HG03354 (cell line): ENCODE data around the gene DENND2C.
"Not testable (repeated sequence)": the region's sequence is repeated elsewhere in the genome, so short reads cannot be mapped to it uniquely, and the experiment has no call there.

Experiments
- ATAC-seq: cut with Tn5 transposase; IDR thresholded peaks from one replicate; pipeline ENCODE4 v1.9.1; 2021; ENCODE audit warnings: mild to moderate bottlenecking; ENCODE audit not compliant: unreplicated experiment, poor library complexity, severe bottlenecking

DENND2C gene

DNA sequence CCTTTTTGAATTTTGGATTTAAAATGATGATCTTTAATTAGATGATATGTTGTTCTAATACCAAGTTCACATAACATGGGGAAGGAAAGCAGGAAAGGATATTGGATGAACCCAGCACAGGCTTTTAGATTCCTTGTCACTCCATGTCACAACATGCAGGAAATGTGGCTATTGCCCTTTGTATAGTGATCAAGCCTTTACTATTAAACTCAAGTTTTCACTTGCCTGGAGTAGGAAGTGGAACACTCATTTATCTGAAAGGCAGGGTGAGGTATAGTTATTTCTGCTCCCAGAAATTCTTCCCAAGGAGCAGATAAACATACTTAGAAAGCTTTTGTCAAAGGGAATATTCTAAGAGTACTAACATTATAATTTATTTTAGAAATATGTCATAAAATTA lies 51.2 kb downstream of the DENND2C start:
- no peak for ATAC-seq

GRCh38 chr1:114610546-114611245 lies 59.2 kb downstream of the DENND2C start:
- no peak for ATAC-seq

DNA sequence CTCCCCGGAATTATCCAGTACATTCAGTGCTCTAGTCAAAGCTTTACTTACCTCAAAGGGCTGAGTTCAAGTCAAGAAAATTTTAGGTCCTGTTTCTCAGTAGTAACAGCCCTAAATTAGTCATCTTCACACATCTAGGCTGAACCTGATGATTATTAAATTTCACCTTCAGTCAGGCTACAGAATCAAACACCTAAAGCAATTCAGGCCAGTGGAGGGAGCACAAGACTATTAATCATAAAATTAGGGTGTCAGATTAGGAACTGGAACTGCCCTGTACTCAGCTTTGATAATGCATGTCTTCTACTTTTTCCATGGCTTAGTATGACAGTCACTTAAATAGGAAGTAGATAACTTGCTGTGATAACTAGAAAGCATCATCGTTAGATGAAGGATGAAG lies 60.0 kb downstream of the DENND2C start:
- no peak for ATAC-seq

- ATAC-seq = no peak
These were observed 60.8 kb downstream of the DENND2C start for GRCh38 chr1:114609026-114609425.

DNA sequence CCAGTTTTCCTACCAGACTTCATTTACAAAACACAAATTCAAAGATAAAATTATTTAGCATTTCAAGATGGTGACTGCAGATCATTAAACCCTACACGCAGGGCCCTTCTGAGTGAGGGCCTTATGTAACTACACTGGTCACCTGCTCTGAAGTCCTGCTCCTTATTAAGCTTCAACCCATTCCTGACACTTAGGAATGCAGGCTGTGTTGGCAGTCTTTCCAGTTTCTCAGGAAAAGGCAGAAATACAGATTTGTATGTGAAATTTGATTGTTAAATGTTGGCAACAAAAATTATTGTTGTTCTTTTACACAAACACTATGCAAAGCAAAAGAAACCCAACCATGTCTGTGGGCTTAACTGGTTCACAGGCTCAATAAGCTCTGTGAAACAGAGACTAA lies 62.6 kb downstream of the DENND2C start:
- ATAC-seq = no peak

DNA sequence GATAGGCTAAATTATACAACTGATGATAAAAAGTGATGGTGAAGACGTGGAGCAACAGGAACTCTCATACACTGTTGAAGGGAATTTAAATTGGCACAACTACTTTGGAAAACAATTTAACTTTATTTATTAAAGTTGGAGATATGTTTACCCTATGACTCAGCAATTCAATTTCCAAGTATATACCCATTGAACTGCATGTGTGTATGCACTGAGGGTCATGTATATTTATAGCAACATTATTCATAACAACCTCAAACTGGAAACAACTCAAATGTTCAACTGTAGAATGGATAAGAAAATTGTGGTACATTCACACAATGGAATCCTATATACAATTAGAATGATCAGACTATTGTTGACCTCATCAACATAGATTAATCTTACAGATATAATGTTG lies 71.9 kb downstream of the DENND2C start:
- no peak for ATAC-seq

DNA sequence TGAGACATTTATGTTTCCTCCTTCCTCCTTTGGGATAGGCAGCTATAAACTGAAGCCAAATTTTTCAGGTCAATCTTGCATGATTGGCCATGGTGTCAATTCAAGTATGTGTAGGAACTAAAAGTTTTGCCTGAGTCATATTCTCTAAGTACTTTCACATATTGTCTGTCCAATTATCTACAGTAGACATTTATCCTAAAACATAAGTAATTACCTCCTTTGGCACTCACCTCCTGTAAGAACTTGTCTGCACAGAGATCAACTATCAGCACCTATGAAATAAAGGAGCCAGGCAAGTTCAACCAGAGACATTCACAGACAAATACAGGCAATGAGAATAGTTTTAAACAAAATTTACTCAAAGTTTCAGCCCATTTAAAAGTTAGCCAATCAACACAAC lies 74.2 kb downstream of the DENND2C start:
- no peak for ATAC-seq

GRCh38 chr1:114594046-114594445 lies 75.8 kb downstream of the DENND2C start:
- no peak for ATAC-seq

DNA sequence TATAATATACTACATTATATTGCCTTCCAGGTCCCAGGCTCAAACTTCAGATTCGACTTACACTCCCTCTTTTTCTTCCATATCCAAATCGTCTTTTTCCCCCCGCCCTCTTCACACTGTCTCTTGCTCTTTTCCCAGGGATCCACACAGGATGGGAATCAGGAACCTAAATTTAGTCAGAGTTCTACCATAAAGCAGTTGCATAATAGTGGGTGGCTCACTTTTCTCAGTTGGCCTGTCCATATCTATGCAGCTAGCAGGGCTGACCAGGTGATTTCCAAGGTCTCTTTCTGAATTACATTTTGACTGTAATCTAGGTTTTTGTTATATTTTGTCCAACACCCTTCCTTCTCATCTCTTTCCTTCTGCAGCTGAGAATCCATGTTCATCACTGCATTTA lies 80.7 kb downstream of the DENND2C start:
- ATAC-seq = no peak

- no peak for ATAC-seq
These were observed 81.6 kb downstream of the DENND2C start for GRCh38 chr1:114588196-114588689.

DNA sequence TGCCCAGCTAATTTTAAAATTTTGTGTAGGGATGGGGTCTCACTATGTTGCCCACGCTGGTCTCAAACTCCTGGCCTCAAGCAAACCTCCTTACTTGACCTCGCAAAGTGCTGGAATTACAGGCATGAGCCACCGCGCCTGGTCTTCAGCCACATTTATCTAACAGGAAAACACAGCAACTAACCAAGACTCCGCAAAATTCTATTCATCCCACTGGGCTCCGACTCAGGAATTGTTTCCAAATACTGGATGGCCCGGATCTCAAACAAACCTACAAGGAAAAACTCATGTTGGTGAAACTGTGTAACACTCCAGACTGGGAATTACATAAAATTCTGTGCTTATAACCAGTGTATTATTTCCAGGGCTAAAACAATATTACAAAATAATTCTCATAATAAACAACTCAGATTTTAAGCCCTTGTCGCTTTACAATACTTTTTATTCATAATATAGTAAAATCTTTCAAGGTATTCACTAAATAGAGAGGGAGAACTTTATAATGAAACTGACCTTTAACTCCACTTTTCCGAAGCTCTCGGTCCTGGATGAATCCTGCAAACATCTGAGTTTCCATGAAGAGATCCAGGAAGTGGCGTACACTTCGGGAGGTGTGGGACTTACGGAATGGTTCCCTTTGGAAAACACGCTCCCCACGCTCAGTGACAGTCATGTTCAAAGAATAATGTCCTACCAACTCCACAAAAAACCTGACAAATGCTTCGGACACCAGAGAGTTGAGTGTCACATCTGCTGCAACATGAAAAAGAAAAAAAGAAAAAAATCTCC lies 82.5 kb downstream of the DENND2C start:
- ATAC-seq = no peak

DNA sequence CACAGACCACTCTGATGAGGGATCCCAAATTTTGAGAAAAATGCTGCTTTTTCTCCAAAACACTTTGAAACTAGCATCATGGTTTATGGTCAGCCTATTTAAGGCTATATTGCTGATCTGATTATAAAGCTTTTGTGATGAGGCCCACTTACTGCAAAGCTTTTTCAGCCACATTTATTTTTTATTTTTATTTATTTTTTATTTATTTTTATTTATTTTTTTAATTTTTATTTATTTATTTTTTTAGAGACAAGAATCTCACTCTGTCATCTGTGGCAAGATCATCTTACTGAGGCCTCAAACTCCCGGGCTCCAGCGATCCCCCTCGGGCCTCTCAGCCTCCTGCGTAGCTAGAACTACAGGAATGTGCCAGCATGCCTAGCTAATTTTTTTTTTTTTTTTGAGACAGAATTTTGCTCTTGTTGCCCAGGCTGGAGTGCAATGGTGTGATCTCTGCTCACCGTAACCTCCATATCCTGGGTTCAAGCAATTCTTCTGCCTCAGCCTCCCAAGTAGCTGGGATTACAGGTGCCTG lies 83.3 kb downstream of the DENND2C start:
- ATAC-seq = no peak

DNA sequence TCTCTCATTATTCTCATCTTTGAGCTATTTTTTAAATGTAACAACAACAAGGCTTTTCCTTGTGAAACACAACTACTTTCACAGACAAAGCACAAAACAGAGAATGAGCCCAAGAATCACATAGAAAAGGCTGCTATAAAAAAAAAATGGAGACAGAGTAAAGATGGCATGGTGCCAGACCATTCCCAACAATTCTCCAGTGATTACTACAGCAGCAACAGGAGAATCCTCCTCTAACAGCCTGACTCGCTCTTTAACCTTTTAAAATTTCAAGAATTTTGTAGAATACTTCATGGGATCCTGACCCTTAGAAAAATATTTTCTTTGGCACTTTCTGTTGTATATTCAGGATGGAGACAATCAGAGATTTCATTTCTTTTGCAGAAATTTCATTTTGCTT lies 84.6 kb downstream of the DENND2C start:
- ATAC-seq = no peak

GRCh38 chr1:114581335-114582287 lies 88.2 kb downstream of the DENND2C start, which contains the start of gene BCAS2:
Gene BCAS2, minus strand, starts transcription at chr1:114581615. Its CDS starts 24 bp downstream, at chr1:114581591.
- peak; percentile 99 for ATAC-seq

DNA sequence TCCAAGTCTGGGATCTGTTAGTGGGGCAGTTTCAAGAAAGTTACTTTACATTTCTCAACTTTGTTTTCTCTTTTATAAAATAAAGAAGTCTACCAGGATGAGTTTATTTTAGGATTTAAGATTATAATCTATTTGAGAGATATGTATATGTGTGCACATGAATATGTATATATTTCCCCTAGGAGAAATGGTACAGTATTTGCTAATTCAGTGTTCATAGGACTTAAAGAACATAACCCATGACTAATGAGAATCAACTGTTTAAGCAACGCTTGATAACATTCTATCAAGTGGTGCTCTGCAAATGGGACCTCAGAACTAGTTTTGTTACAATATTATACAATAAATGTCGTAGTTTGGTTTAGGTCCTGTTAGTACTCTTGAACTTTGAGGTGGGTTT lies 95.5 kb downstream of the DENND2C start:
- ATAC-seq = no peak

GRCh38 chr1:114564141-114564540 lies 105.7 kb downstream of the DENND2C start:
- no peak for ATAC-seq

DNA sequence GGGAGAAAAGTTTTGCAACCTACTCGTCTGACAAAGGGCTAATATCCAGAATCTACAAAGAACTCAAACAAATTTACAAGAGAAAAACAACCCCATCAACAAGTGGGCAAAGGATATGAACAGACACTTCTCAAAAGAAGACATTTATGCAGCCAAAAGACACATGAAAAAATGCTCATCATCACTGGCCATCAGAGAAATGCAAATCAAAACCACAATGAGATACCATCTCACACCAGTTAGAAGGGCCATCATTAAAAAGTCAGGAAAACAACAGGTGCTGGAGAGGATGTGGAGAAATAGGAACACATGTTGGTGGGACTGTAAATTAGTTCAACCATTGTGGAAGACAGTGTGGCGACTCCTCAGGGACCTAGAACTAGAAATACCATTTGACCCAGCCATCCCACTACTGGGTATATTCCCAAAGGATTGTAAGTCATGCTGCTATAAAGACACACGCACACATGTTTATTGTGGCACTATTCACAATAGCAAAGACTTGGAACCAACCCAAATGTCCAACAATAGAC lies 106.8 kb downstream of the DENND2C start:
- not testable (repeated sequence) for ATAC-seq

DNA sequence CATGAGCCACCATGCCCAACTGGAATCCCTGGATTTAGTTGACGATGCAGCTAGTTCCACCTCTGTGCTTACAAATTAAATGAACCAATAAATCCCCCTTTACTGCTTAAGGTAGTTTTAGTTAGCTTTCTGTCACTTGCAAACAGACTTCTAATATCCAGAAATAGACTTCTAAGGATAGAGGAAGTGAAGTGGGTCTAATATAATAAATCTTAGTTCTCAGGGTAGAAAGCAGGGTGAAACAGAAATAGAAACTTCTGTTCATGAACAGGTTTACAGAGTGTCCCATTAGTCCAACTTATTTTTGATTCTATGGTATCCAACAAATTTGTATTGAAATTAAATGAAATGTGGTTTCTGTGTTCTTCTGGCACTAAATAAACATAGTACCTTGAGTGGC lies 108.5 kb downstream of the DENND2C start:
- no peak for ATAC-seq

GRCh38 chr1:114559356-114559755 lies 110.5 kb downstream of the DENND2C start:
- ATAC-seq = no peak
